H54 (cell line): Measurements from ENCODE around the gene ZDHHC3.

Source experiments
- DNase-seq: peaks from one replicate; pipeline ENCODE4 v3.0.0; 2011; ENCODE audit warnings: low spot score, mixed read lengths; ENCODE audit not compliant: insufficient read length
- FAIRE-seq: peaks from 3 replicates; lab custom pipeline; 2011; peaks lifted over from hg19 to GRCh38; lab: Jason Lieb, UNC
- POLR2A ChIP-seq: IDR thresholded peaks from 2 replicates; pipeline ENCODE4 v1.6.1; 2011; ENCODE audit warnings: low read depth, mild to moderate bottlenecking, low read length

The ZDHHC3 gene

GRCh38 chr3:45003859-45004258 is 27.9 kb upstream of the ZDHHC3 start:
- DNase-seq (no peak), FAIRE-seq (no peak)
- no peak for TF ChIP-seq POLR2A

GRCh38 chr3:45003406-45003805 is 27.4 kb upstream of the ZDHHC3 start:
- DNase-seq (no peak), FAIRE-seq (no peak)
- no peak for TF ChIP-seq POLR2A

GRCh38 chr3:45002720-45003119 is 26.7 kb upstream of the ZDHHC3 start:
- FAIRE-seq (no peak), DNase-seq (no peak)
- no peak for TF ChIP-seq POLR2A

- FAIRE-seq (no peak), DNase-seq (no peak)
- TF ChIP-seq POLR2A = no peak
Measured at GRCh38 chr3:45002139-45002660, 26.2 kb upstream of the ZDHHC3 start.

- no peak for DNase-seq
- no peak for TF ChIP-seq POLR2A
- no peak for FAIRE-seq
Measured at GRCh38 chr3:45001738-45002137, 25.8 kb upstream of the ZDHHC3 start.

- DNase-seq = no peak
- no peak for TF ChIP-seq POLR2A
- FAIRE-seq = no peak
Measured at GRCh38 chr3:45000823-45001222, 24.8 kb upstream of the ZDHHC3 start.

GRCh38 chr3:44999782-45000181 is 23.8 kb upstream of the ZDHHC3 start:
- TF ChIP-seq POLR2A = no peak
- DNase-seq (no peak), FAIRE-seq (no peak)

DNA sequence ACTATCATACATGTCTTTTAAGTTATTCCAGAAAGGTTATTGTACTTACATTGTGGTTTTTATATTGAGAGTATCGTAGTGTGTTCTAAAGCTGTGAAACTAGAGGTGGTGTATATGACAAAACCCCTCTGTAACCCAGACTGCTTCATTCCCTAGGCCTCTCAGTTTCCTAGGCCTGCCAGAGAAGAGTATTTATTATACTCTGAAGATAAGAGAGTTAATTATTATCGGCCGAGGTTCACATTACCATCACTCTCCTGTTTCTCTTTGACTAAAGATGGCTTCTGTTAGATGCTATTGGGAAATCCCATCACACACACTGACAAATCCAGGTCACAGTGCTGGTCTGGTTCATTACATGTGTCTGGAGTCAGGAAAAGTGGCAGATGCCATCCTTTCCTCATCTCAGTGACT is 20.6 kb upstream of the ZDHHC3 start:
- no peak for DNase-seq
- no peak for FAIRE-seq
- no peak for TF ChIP-seq POLR2A

GRCh38 chr3:44995142-44995770 is 19.3 kb upstream of the ZDHHC3 start:
- TF ChIP-seq POLR2A = no peak
- FAIRE-seq = no peak
- DNase-seq = no peak

- peak; percentile 11 for FAIRE-seq
- TF ChIP-seq POLR2A = no peak
- DNase-seq = peak; percentile 42
Measured at GRCh38 chr3:44993471-44994205, 17.7 kb upstream of the ZDHHC3 start.

DNA sequence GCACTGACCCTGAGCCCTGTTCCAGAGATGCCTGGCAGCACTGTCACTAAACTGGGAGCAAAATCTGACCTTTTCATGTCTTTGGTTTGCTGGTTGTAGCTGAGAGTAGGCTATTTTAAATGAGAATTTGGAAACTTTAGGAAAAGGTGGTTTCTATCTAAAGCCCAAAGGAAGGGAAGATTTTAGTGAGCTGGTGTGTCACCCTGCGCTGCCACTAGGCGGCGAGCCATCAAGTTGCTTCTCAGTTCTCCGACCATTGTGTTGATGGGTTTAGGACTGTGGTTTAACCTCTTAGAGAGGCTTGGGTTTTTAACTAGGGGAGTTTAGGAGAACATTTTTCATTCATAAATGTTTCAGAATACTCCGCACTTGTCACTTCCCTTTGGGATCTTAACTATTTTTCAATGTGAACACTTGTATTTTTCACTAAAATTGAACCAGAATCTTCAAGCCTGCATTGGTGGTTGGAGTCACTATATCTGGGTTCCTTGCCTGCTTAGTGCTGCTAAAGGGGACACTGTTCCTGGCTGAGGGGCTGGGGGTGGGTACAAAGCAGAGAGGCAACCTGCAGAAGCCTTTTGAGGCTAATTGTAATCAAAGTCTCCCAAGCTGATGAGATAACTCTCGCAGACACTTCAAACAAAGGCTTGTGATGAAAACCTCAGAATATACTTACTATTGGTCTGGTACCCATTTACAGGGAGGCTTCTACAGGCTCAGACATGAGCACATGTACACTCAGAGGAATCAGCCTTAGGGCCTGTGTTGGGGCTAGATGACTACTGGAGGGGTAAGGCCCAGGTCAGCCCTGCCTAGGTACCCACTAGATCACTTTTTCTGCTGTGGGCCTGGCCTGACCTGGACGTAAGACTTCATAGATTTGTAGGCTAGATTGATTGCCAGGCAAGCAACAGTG is 16.8 kb upstream of the ZDHHC3 start:
- FAIRE-seq = no peak
- no peak for TF ChIP-seq POLR2A
- DNase-seq = no peak

DNA sequence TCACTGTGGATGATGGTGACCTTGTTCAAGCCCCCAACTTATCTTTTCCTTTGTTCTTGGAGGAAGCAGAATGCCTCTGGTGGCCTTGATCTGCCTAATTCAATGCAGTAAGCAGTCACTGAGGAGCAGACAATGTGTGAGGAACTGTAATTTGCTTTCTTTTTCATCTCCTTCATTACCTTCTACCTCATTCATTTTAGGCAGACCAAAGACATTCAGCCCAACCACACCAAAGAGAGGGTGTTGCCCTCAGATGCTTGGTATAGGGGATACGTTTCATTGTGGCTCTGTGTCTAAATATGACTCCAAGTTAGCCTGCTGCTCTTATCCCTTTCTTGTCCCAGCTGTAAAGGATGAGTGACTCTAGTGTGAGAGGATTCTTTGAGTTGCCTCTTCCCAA is 15.4 kb upstream of the ZDHHC3 start:
- no peak for TF ChIP-seq POLR2A
- FAIRE-seq = no peak
- no peak for DNase-seq

GRCh38 chr3:44989636-44990373 is 13.8 kb upstream of the ZDHHC3 start:
- no peak for TF ChIP-seq POLR2A
- DNase-seq (no peak), FAIRE-seq (no peak)

DNA sequence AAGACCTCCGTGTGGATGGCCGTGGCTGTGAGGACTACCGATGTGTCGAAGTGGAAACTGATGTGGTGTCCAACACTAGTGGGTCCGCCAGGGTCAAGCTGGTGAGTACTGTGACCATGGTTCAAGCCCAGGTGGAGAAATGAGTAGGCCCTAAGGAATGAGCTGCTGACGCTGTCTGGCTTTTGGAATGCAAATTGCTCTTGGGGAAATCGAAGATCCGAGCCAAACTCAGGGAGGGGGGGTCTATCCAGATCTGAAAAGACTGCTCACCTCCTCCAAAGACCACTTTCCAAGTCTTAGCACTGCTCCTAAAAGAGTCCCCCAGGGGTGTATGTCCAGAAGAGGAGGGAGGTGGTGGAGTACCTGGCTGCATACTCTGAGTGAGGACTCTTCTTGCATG is 13.2 kb upstream of the ZDHHC3 start:
- DNase-seq = no peak
- TF ChIP-seq POLR2A = no peak
- FAIRE-seq = no peak
